ENCODE measurements around the gene ADGRG6. TPM values are rescaled to one million over a fixed set of nuclear protein-coding genes. Genes with fewer than 3 reads are reported as not detected.

Gene ADGRG6
- total and polyA plus RNA-seq, 2 donors (not counting 3 experiments of a cell fraction or from before 2014, with no cell fraction given), result 99.3 to 166 TPM

- DNase-seq (ENCODE audit: low read depth, low spot score), result no peak
- H3K9ac ChIP-seq (replicated peaks; ENCODE audit: extremely low read depth, insufficient read depth, low read length), result no peak overlapping the region
- no peaks in the 10 kb centered on the region for H4K20me1 ChIP-seq (replicated peaks; ENCODE audit: control insufficient read depth, extremely low read depth, insufficient read depth, low read length)
- H3K79me2 ChIP-seq (ENCODE audit: control insufficient read depth, insufficient read depth, low read length), result no peaks in the 10 kb centered on the region
- TF ChIP-seq FOS (IDR thresholded peaks at IDR 0.05; ENCODE audit: borderline replicate concordance, insufficient read depth, low read length) (no peak), MAX (IDR thresholded peaks at IDR 0.05; ENCODE audit: insufficient read depth, insufficient read length) (no peak), POLR2A (IDR thresholded peaks at IDR 0.05; ENCODE audit: low read depth, low read length) (no peak), POLR2AphosphoS5 (IDR thresholded peaks at IDR 0.05; ENCODE audit: insufficient read depth, low read depth, low read length) (no peak), JUN (IDR thresholded peaks at IDR 0.05; ENCODE audit: borderline replicate concordance, insufficient read depth, insufficient read length, low read depth) (no peak), MYC (IDR thresholded peaks at IDR 0.05; ENCODE audit: low read depth, low read length) (no peak), GATA2 (IDR thresholded peaks at IDR 0.05; ENCODE audit: insufficient read depth, insufficient read length, low read depth, low read length) (no peak), CTCF (IDR thresholded peaks at IDR 0.05; ENCODE audit: extremely low read depth in 1 of 2, insufficient read depth in 1 of 2, low read depth in 1 of 2, low read length in 2 of 2) (no peak), EZH2 (IDR thresholded peaks at IDR 0.05; ENCODE audit: borderline replicate concordance, low read depth, low read length, severe bottlenecking) (no peak)
- BruUV-seq (replicated peaks), result no TSS peak
- H3K27ac ChIP-seq (ENCODE audit: insufficient read depth, low read depth, low read length), result no peak overlapping the region
- no peaks in the 10 kb centered on the region for H3K9me3 ChIP-seq (replicated peaks; ENCODE audit: control insufficient read depth, insufficient read depth, low read length)
- dilution Hi-C loops (cut with MboI; ENCODE audit: extremely low pct_ligation_motif_present, low sequenced_read_pairs) (no loop called here), intact Hi-C loops (cut with micrococcal nuclease) (no loop called here)
- no peak overlapping the region for H2AFZ ChIP-seq (ENCODE audit: low read depth, low read length)
- no peaks in the 10 kb centered on the region for H3K9me1 ChIP-seq (replicated peaks; ENCODE audit: control insufficient read depth, extremely low read depth, insufficient read depth, low read length)
- H3K4me1 ChIP-seq (ENCODE audit: control insufficient read depth, extremely low read depth, insufficient read depth, low read length), result no peaks in the 10 kb centered on the region
- H3K4me3 ChIP-seq (replicated peaks in 1 of 3; ENCODE audit: insufficient read depth in 1 of 3, low read depth in 1 of 3, low read length in 3 of 3), result no peak overlapping the region
- CTCF ChIA-PET, result no interaction called here
- FAIRE-seq, result no peak
- POLR2A ChIA-PET, result no interaction called here
- no peaks in the 10 kb centered on the region for H3K27me3 ChIP-seq (ENCODE audit: control insufficient read depth in 2 of 2, insufficient read depth in 2 of 2, low read length in 2 of 2)
- no peak overlapping the region for H3K4me2 ChIP-seq (ENCODE audit: insufficient read depth, low read length)
- H3K36me3 ChIP-seq (ENCODE audit: control insufficient read depth in 2 of 2, extremely low read depth in 1 of 2, insufficient read depth in 2 of 2, low read length in 2 of 2), result no peaks in the 10 kb centered on the region
Observed at GRCh38 chr6:142258305-142258704, 43.5 kb upstream of the ADGRG6 start.

Data from endothelial cell of umbilical vein (primary cell).